Measurements from ENCODE around the gene CLASP1. TPM values are rescaled to one million over a fixed set of nuclear protein-coding genes. Genes with fewer than 3 reads are reported as not detected.
A peak's percentile ranks its signal among the peaks of the same experiment; 100 is the strongest.
"Not testable (repeated sequence)": the region's sequence is repeated elsewhere in the genome, so short reads cannot be mapped to it uniquely, and the experiment has no call there.

The CLASP1 gene
- total and polyA plus RNA-seq, 7 donors: 2.4 to 117 (median 53.9) TPM

DNA sequence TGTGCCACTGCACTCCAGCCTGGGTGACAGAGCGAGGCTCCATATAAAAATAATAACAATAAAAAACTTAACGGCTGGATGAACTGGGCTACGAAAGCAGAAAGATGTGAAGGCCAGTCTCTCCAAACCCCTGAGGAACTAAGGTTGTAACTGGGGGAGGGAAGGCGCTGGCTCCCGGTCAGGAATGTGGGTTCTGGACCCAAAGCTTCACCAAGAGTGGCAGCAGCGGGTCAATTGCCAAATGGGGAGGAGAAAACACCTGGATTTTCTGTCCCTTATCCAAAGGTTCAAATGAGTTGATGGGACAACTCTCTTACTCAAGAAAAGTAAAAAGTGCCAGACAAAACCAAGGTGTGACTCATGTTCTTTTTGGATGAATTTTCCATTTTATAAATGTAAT lies 304.2 kb downstream of the CLASP1 start:
- TF ChIP-seq EP300 (IDR thresholded peaks at IDR 0.05) (no peak), POLR2AphosphoS5 (IDR thresholded peaks at IDR 0.05) (no peak), POLR2A (IDR thresholded peaks at IDR 0.05) (no peak)
- TF ChIP-seq, protein P1, sequence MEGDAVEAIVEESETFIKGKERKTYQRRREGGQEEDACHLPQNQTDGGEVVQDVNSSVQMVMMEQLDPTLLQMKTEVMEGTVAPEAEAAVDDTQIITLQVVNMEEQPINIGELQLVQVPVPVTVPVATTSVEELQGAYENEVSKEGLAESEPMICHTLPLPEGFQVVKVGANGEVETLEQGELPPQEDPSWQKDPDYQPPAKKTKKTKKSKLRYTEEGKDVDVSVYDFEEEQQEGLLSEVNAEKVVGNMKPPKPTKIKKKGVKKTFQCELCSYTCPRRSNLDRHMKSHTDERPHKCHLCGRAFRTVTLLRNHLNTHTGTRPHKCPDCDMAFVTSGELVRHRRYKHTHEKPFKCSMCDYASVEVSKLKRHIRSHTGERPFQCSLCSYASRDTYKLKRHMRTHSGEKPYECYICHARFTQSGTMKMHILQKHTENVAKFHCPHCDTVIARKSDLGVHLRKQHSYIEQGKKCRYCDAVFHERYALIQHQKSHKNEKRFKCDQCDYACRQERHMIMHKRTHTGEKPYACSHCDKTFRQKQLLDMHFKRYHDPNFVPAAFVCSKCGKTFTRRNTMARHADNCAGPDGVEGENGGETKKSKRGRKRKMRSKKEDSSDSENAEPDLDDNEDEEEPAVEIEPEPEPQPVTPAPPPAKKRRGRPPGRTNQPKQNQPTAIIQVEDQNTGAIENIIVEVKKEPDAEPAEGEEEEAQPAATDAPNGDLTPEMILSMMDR (IDR thresholded peaks at IDR 0.05): no peak
- intact Hi-C loops (cut with DNase I): no loop called here

DNA sequence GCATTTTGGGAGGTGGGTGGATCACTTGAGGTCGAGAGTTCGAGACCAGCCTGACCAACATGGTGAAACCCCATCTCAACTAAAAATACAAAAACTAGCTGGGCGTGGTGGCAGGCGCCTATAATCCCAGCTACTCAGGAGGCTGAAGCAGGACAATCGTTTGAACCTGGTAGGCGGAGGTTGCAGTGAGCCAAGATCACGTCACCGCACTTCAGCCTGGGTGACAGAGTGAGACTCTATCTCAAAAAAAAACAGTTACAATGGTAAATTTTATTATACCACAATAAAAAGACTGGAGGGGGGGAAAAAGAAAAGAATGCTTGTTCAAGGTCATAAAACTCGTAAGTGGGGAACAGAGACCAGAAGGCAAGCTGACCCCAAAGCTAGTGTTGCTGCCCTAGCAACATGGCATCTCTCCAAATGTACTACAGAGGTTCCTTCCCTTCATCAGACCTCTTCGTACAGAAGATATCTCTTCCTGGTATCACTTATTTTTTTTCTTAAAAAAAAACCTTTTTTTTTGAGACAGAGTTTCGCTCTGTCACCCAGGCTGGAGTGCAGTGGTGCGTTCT lies 305.3 kb downstream of the CLASP1 start:
- H3K9me3 ChIP-seq; H3K4me3 ChIP-seq; H3K27me3 ChIP-seq; H3K27ac ChIP-seq; intact Hi-C loops (cut with DNase I); H3K4me1 ChIP-seq: not testable (repeated sequence)
- peak; percentile 15 for DNase-seq
- 26 to 73% methylated on average over 12 of the region's 12 CpGs for WGBS, 2 donors
- H3K36me3 ChIP-seq: peaks cover 39 to 90% (median 46%) of the 10 kb centered on the region in 4 donors

More for the DNA sequence above, 304.2 kb downstream of the CLASP1 start:
- WGBS, 2 donors: 84 to 96% methylated on average over 6 of the region's 6 CpGs
- H3K9me3 ChIP-seq: no peaks in the 10 kb centered on the region
- peaks cover 37 to 91% (median 49%) of the 10 kb centered on the region in 4 donors for H3K36me3 ChIP-seq
- peaks cover 0 to 14% (median 5%) of the 10 kb centered on the region in 4 donors for H3K4me1 ChIP-seq
- peak; percentile 24 for DNase-seq
- H3K27me3 ChIP-seq: no peaks in the 10 kb centered on the region
- H3K4me3 ChIP-seq: no peak overlapping the region
- no peak overlapping the region for H3K27ac ChIP-seq

DNA sequence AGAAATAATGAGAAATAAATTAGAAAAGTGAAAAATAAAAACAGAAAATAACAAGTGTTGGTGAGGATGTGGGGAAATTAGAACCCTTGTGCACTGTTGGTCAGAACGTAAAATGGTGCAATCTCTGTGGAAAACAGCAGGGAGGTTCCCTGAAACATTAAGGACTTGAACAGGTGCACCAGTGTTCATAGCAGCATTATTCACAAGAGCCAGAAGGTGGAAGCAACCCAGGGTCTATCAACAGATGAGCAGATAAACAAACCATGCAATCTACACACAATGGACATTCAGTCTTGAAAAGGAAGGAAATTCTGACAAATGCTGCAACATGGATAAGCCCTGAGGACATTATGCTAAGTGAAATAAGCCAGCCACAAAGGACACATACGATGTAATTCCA lies 306.1 kb downstream of the CLASP1 start:
- TF ChIP-seq EP300 (IDR thresholded peaks at IDR 0.05) (no peak), POLR2AphosphoS5 (IDR thresholded peaks at IDR 0.05) (no peak), POLR2A (IDR thresholded peaks at IDR 0.05) (no peak)
- TF ChIP-seq, protein P1 (IDR thresholded peaks at IDR 0.05): no peak
- Histone ChIP-seq H3K27me3 (no peaks in the 10 kb centered on the region), H3K4me3 (no peak overlapping the region), H3K27ac (no peak overlapping the region), H3K9me3 (no peaks in the 10 kb centered on the region), H3K4me1 (peaks cover 0 to 4% (median 0%) of the 10 kb centered on the region in 4 donors), H3K36me3 (peaks cover 34 to 90% (median 47%) of the 10 kb centered on the region in 4 donors)
- no peak for DNase-seq
- intact Hi-C loops (cut with DNase I): no loop called here
- 35 to 77% methylated on average over 2 of the region's 2 CpGs for WGBS, 2 donors

DNA sequence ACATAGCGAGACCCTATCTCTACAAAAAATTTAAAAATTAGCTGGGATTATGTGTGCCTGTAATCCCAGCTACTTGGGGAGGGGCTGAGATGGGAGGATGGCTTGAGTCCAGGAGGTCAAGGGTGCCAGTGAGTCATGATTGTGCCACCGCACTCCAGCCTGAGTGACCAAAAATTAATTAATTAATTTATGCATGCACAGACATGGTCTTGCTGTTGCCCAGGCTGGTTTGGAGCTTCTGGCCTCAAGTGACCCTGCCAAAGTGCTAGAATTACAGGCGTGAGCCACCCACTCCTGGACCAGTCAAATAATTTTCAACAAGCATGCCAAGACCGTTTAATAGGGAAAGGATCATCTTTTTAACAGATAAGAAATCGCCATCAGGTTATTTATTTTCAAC lies 306.5 kb downstream of the CLASP1 start:
- intact Hi-C loops (cut with DNase I): no loop called here
- Histone ChIP-seq H3K27ac (no peak overlapping the region), H3K27me3 (no peaks in the 10 kb centered on the region), H3K4me1 (no peaks in the 10 kb centered on the region), H3K9me3 (no peaks in the 10 kb centered on the region), H3K4me3 (no peak overlapping the region), H3K36me3 (peaks cover 30 to 89% (median 44%) of the 10 kb centered on the region in 4 donors)
- peak; percentile 28 for DNase-seq
- TF ChIP-seq POLR2AphosphoS5 (IDR thresholded peaks at IDR 0.05) (no peak), EP300 (IDR thresholded peaks at IDR 0.05) (no peak), POLR2A (IDR thresholded peaks at IDR 0.05) (no peak)
- TF ChIP-seq, protein P1 (IDR thresholded peaks at IDR 0.05): no peak
- 80 to 94% methylated on average over 5 of the region's 5 CpGs for WGBS, 2 donors

DNA sequence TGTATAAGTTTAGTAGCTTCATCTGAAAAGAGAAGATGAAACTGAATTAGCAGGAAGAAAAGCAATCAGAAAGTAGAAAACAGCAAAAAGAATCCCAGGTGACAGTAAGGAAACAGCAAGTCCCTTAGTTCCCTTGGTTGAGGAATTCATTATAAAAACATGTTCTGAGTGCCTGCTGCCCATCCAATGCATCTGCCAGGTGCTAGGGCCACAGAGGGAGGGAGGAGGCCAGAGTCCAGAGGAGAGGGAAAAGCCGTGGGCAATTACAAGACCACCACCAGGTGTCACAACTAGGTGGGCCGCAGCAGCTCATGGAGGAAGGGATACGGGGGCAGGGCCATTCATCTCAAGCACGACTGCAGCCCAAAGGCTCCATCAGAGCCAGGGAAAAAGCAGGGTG lies 308.3 kb downstream of the CLASP1 start:
- 92 to 94% methylated on average over 4 of the region's 4 CpGs for WGBS, 2 donors

More for the DNA sequence above, 308.3 kb downstream of the CLASP1 start:
- no peaks in the 10 kb centered on the region for H3K4me1 ChIP-seq
- TF ChIP-seq POLR2A (IDR thresholded peaks at IDR 0.05): no peak
- TF ChIP-seq EP300 (IDR thresholded peaks at IDR 0.05): no peak
- TF ChIP-seq, protein P1 (IDR thresholded peaks at IDR 0.05): no peak
- no peak for TF ChIP-seq POLR2AphosphoS5 (IDR thresholded peaks at IDR 0.05)
- H3K27ac ChIP-seq: no peak overlapping the region
- intact Hi-C loops (cut with DNase I): no loop called here
- no peaks in the 10 kb centered on the region for H3K27me3 ChIP-seq
- peaks cover 18 to 71% (median 28%) of the 10 kb centered on the region in 4 donors for H3K36me3 ChIP-seq
- no peak overlapping the region for H3K4me3 ChIP-seq
- peak; percentile 38 for DNase-seq
- H3K9me3 ChIP-seq: no peaks in the 10 kb centered on the region

All from sigmoid colon (tissue), 7 donors.